Brain microvascular endothelial cell (primary cell): Measurements from ENCODE around the gene TRPM2.
A peak's percentile ranks its signal among the peaks of the same experiment; 100 is the strongest.

Experiments
- DNase-seq: peaks from one replicate; pipeline ENCODE4 v3.0.0-alpha.2; 2020
- H3K27ac ChIP-seq: fragments of 250-450 bp; sonication (Bioruptor Pico); 2 replicates; pipeline ENCODE4 v1.5.1; 2020; ENCODE audit warnings: mild to moderate bottlenecking, moderate library complexity
- H3K27me3 ChIP-seq: fragments of 250-450 bp; sonication (Bioruptor Pico); replicated peaks from 2 replicates; pipeline ENCODE4 v1.5.1; 2020; ENCODE audit warnings: mild to moderate bottlenecking
- H3K36me3 ChIP-seq: fragments of 250-450 bp; sonication (Bioruptor Pico); replicated peaks from 2 replicates; pipeline ENCODE4 v1.5.1; 2020; ENCODE audit warnings: mild to moderate bottlenecking
- H3K4me3 ChIP-seq: 2 replicates; pipeline ENCODE4 v1.5.1; 2011; ENCODE audit warnings: low read depth, mild to moderate bottlenecking, control low read depth, low read length, moderate library complexity
- CTCF ChIP-seq: IDR thresholded peaks from 2 replicates; pipeline ENCODE4 v1.5.1; 2011; ENCODE audit warnings: low read depth, mild to moderate bottlenecking, moderate library complexity, low read length, control low read depth, inconsistent platforms; ENCODE audit errors: missing control alignments
- in situ Hi-C: cut with HindIII; loops from 2 replicates; pipeline ENCODE4 v1.10.0; 2017; ENCODE audit warnings: low sequenced_read_pairs, low pct_ligation_motif_present

TRPM2 gene

DNA sequence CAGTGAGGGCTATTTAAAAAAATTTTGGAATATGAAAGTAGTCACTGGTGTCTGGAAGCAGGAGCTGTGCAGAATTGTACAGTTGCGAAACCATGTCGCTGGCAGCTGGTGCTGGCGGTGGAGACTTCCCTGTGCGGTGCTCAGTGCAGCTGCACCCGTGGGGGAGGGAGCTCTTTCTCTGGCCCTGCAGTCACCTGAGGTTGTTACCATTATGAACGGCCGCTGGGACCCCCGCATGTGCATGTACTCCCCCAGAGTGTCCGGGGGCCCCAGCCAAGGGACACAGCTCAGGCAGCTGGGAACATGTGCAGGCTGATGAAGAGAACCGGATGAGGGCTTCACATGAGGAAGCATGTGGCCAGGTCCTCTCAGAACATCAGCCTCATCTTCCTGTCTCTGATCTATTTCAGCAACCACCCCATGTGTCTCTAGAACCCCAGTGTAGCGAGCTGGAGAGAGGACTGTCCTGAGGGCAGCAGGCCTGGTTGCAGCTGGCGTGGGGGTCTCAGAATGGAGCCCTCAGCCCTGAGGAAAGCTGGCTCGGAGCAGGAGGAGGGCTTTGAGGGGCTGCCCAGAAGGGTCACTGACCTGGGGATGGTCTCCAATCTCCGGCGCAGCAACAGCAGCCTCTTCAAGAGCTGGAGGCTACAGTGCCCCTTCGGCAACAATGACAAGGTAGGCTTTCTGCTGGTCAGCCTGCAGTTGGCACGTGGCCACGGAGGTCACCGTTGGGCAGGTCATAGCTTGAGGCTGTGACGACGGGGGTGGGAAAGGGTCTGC, at the start of gene TRPM2:
Gene TRPM2 (plus strand): TSS at position 431 of the 780 bp plus-strand sequence. CDS start 80 bp downstream, at position 511.
- no peak for DNase-seq
- no peak for TF ChIP-seq CTCF
- Histone ChIP-seq H3K36me3 (no peaks in the 10 kb centered on the region), H3K4me3 (no peak within 1 kb of the TSS), H3K27ac (no peak within 1 kb of the TSS), H3K27me3 (peaks cover 27% of the 10 kb centered on the region)
- in situ Hi-C loops, result no loop called here

DNA sequence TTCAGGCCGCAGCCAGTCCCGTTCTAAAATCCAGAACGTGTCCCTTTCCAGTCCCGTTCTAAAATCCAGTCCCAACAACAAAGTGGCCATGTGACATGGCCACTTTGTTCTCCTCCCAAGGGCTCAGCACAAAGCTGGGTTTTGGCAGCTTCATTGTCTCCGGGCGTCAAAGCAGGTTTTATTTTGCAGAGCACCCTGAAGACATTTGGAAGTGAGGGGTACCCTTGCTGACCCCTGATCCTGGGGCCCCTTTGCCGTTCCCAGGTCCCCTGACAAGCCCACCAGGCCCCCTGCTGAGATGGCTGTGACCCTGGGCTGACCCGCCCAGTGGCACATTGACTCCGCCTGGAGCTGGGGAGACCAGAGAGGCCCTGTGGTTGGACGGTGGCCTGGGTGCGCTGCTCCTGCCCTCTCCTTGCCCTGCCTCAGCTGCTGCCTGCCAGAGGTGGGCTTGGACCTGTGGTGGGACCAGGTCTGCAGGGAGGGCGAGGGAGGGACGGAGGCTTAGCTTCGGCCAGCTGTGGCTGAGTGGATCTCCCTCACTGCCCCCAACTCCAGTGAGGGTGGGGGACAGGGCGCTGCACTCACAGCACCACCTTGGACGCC, 49.3 kb upstream of the TRPM2 start:
- Histone ChIP-seq H3K27me3 (no peaks in the 10 kb centered on the region), H3K4me3 (no peak overlapping the region), H3K36me3 (peaks cover 3% of the 10 kb centered on the region), H3K27ac (no peak overlapping the region)
- no peak for DNase-seq
- no peak for TF ChIP-seq CTCF
- in situ Hi-C loops, result no loop called here

GRCh38 chr21:44304877-44305293, 48.5 kb upstream of the TRPM2 start:
- no peak overlapping the region for H3K4me3 ChIP-seq
- no peak overlapping the region for H3K27ac ChIP-seq
- H3K36me3 ChIP-seq, result peaks cover 3% of the 10 kb centered on the region
- in situ Hi-C loops, result no loop called here
- DNase-seq, result peak; percentile 9
- peak; percentile 87 for TF ChIP-seq CTCF
- H3K27me3 ChIP-seq, result no peaks in the 10 kb centered on the region

DNA sequence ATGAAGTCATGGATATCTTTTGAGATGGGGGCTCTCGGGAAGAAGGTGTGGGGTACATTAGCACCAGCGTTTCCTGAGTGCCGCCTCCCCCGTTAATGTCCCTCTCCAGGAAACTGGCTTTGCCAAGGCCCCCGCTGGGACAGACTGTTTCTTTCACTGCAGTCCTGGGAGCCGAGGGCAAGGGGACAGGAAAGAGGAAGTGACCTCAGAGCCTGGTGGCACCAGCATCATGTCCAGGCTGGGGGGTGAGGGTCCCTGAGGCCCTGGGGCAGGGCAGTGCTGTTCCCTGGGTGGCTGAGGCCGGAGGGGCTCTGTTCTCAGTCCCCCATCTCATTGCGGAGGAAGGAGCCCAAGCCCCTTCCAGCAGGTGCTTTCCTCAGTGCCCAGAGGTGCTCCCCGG, 47.7 kb upstream of the TRPM2 start:
- no peak overlapping the region for H3K27ac ChIP-seq
- TF ChIP-seq CTCF, result no peak
- in situ Hi-C loops, result no loop called here
- no peak overlapping the region for H3K4me3 ChIP-seq
- peaks cover 6% of the 10 kb centered on the region for H3K36me3 ChIP-seq
- H3K27me3 ChIP-seq, result no peaks in the 10 kb centered on the region
- DNase-seq, result no peak

- in situ Hi-C loops, result no loop called here
- TF ChIP-seq CTCF, result no peak
- DNase-seq, result no peak
- no peak overlapping the region for H3K27ac ChIP-seq
- H3K4me3 ChIP-seq, result no peak overlapping the region
- H3K27me3 ChIP-seq, result no peaks in the 10 kb centered on the region
- peaks cover 19% of the 10 kb centered on the region for H3K36me3 ChIP-seq
Observed at GRCh38 chr21:44306936-44307704, 46.3 kb upstream of the TRPM2 start.
